Smooth muscle cell (in vitro differentiated cells): Measurements from ENCODE around the gene NECTIN3. TPM values are rescaled to one million over a fixed set of nuclear protein-coding genes. Genes with fewer than 3 reads are reported as not detected.

Experiments used
- DNase-seq: peaks from one replicate; lab custom pipeline; 2025; ENCODE audit not compliant: unreplicated experiment; lab: John Stamatoyannopoulos, UW
- H2AFZ ChIP-seq: fragments of 200-600 bp; sonication (generic); 2 replicates; pipeline ENCODE4 v1.6.0; 2016; ENCODE audit warnings: antibody characterized with exemption, low read depth, mild to moderate bottlenecking
- H3F3A ChIP-seq: fragments of 200-600 bp; sonication (generic); 2 replicates; pipeline ENCODE4 v1.6.0; 2017; ENCODE audit warnings: antibody characterized with exemption, low read depth
- H3K27ac ChIP-seq: fragments of 200-600 bp; sonication (generic); 2 replicates; pipeline ENCODE4 v1.5.1; 2016; ENCODE audit warnings: low read depth, mild to moderate bottlenecking
- H3K27me3 ChIP-seq: fragments of 200-600 bp; sonication (generic); 2 replicates; pipeline ENCODE4 v1.6.1; 2016; ENCODE audit warnings: low read depth, mild to moderate bottlenecking
- H3K36me3 ChIP-seq: fragments of 200-600 bp; sonication (generic); 2 replicates; pipeline ENCODE4 v1.5.1; 2016; ENCODE audit warnings: low read depth
- H3K4me1 ChIP-seq: fragments of 200-600 bp; sonication (generic); 2 replicates; pipeline ENCODE4 v1.5.1; 2016; ENCODE audit warnings: low read depth
- H3K4me2 ChIP-seq: fragments of 200-600 bp; sonication (generic); 2 replicates; pipeline ENCODE4 v1.6.0; 2016; ENCODE audit warnings: mild to moderate bottlenecking
- H3K4me3 ChIP-seq: fragments of 200-600 bp; sonication (generic); 2 replicates; pipeline ENCODE4 v1.5.1; 2016; ENCODE audit warnings: mild to moderate bottlenecking
- H3K79me2 ChIP-seq: fragments of 200-600 bp; sonication (generic); 2 replicates; pipeline ENCODE4 v1.6.0; 2016; ENCODE audit warnings: low read depth, mild to moderate bottlenecking
- H3K9ac ChIP-seq: fragments of 200-600 bp; sonication (generic); 2 replicates; pipeline ENCODE4 v1.6.0; 2016; ENCODE audit warnings: low read depth
- H3K9me3 ChIP-seq: fragments of 200-600 bp; sonication (generic); replicated peaks from 2 replicates; pipeline ENCODE4 v1.5.1; 2016; ENCODE audit warnings: low read depth
- H4K20me1 ChIP-seq: fragments of 200-600 bp; sonication (generic); 2 replicates; pipeline ENCODE4 v1.6.0; 2016; ENCODE audit warnings: low read depth
- CTCF ChIP-seq: fragments of 200-600 bp; sonication (generic); IDR thresholded peaks from 2 replicates; pipeline ENCODE4 v1.5.1; 2017; ENCODE audit warnings: borderline replicate concordance, mild to moderate bottlenecking, antibody characterized with exemption; ENCODE audit not compliant: insufficient read depth, poor library complexity, severe bottlenecking
- WGBS: methylation state at CpG from one replicate; pipeline ENCODE4 v1.1.7; 2016; ENCODE audit warnings: low lambda C conversion rate; 5-methylcytosine and 5-hydroxymethylcytosine counted together
- polyA plus RNA-seq: library from polyadenylated mRNA; unstranded; fragments of >200 nt; fragmentation: Nextera tagmentation; extraction: Ambion mirVana; gene quantifications from 2 replicates; pipeline ENCODE4 v1.2.1, GENCODE V29; 2016
- total RNA-seq: library from RNA; depleted of rRNA; stranded (reverse); fragments of >200 nt; gene quantifications from 2 replicates; pipeline ENCODE4 v1.2.3, GENCODE V29; 2014

Gene NECTIN3
- total and polyA plus RNA-seq, 2 experiments from 2014 or later = 10.4 to 76.3 TPM

- Histone ChIP-seq H3K27me3 (no peaks in the 10 kb centered on the region), H2AFZ (no peak overlapping the region), H3F3A (no peaks in the 10 kb centered on the region), H3K4me1 (no peaks in the 10 kb centered on the region), H3K36me3 (peaks cover 12% of the 10 kb centered on the region), H3K4me3 (no peak overlapping the region), H3K9me3 (no peaks in the 10 kb centered on the region), H4K20me1 (no peaks in the 10 kb centered on the region), H3K79me2 (no peaks in the 10 kb centered on the region), H3K9ac (no peak overlapping the region), H3K4me2 (no peak overlapping the region), H3K27ac (no peak overlapping the region)
- TF ChIP-seq CTCF = no peak
- WGBS = 99% methylated on average over 3 of the region's 3 CpGs
- no peak for DNase-seq
Observed at GRCh38 chr3:111197485-111197884, 125.9 kb downstream of the NECTIN3 start.

GRCh38 chr3:111200027-111200426, 128.4 kb downstream of the NECTIN3 start:
- Histone ChIP-seq H3K4me1 (no peaks in the 10 kb centered on the region), H2AFZ (no peak overlapping the region), H4K20me1 (no peaks in the 10 kb centered on the region), H3K27ac (no peak overlapping the region), H3K27me3 (no peaks in the 10 kb centered on the region), H3K4me2 (no peak overlapping the region), H3K9me3 (no peaks in the 10 kb centered on the region), H3K9ac (no peak overlapping the region), H3K4me3 (no peak overlapping the region), H3F3A (no peaks in the 10 kb centered on the region), H3K79me2 (no peaks in the 10 kb centered on the region), H3K36me3 (peaks cover 4% of the 10 kb centered on the region)
- TF ChIP-seq CTCF = no peak
- DNase-seq = no peak

GRCh38 chr3:111210003-111210711, 138.5 kb downstream of the NECTIN3 start:
- Histone ChIP-seq H3F3A (no peaks in the 10 kb centered on the region), H3K4me1 (no peaks in the 10 kb centered on the region), H3K27ac (no peak overlapping the region), H3K9ac (no peak overlapping the region), H4K20me1 (no peaks in the 10 kb centered on the region), H3K27me3 (no peaks in the 10 kb centered on the region), H3K4me3 (no peak overlapping the region), H3K9me3 (no peaks in the 10 kb centered on the region), H3K79me2 (no peaks in the 10 kb centered on the region), H3K4me2 (peak overlapping the region; percentile 29), H2AFZ (no peak overlapping the region), H3K36me3 (no peaks in the 10 kb centered on the region)
- 73% methylated on average over 1 of the region's 1 CpG for WGBS
- TF ChIP-seq CTCF = peak; percentile 9
- no peak for DNase-seq
